Neural crest cell (in vitro differentiated cells): ENCODE data around the gene HDAC1. TPM values are rescaled to one million over a fixed set of nuclear protein-coding genes. Genes with fewer than 3 reads are reported as not detected.

Experiments used
- DNase-seq: peaks from one replicate; pipeline ENCODE4 v3.0.0; 2021; ENCODE audit warnings: low read depth, mixed read lengths, low spot score
- H3K27ac Mint-ChIP-seq: one replicate; pipeline ENCODE4 v1.8.0; 2021; ENCODE audit warnings: mild to moderate bottlenecking, mixed read lengths; ENCODE audit not compliant: unreplicated experiment
- H3K27me3 Mint-ChIP-seq: 2 replicates; pipeline ENCODE4 v1.8.0; 2021; ENCODE audit warnings: low read depth, mild to moderate bottlenecking, mixed read lengths
- H3K36me3 Mint-ChIP-seq: 2 replicates; pipeline ENCODE4 v1.8.0; 2021; ENCODE audit warnings: low read depth, mild to moderate bottlenecking, mixed read lengths
- H3K4me1 Mint-ChIP-seq: 2 replicates; pipeline ENCODE4 v1.8.0; 2021; ENCODE audit warnings: mixed read lengths
- H3K4me3 Mint-ChIP-seq: one replicate; pipeline ENCODE4 v1.8.0; 2021; ENCODE audit warnings: mild to moderate bottlenecking, mixed read lengths
- H3K9me3 Mint-ChIP-seq: 2 replicates; pipeline ENCODE4 v1.8.0; 2021; ENCODE audit warnings: mixed read lengths
- total RNA-seq: library from RNA; stranded (reverse); gene quantifications from 2 replicates; pipeline ENCODE4 v1.2.1, GENCODE V29; 2021
- TF ChIP-seq, protein P1 (sequence below): fragments of 200-600 bp; sonication (generic); conservative IDR thresholded peaks from 2 replicates; pipeline ENCODE4 v1.5.0; 2021; ENCODE audit warnings: antibody characterized with exemption, mild to moderate bottlenecking

Gene HDAC1
- total RNA-seq, 1 donor from 2014 or later, result 130 TPM

GRCh38 chr1:32350785-32351398, 59.0 kb downstream of the HDAC1 start:
- peaks cover 5% of the 10 kb centered on the region for H3K36me3 Mint-ChIP-seq
- H3K4me1 Mint-ChIP-seq, result peaks cover 66% of the 10 kb centered on the region
- peaks cover 4% of the 10 kb centered on the region for H3K27me3 Mint-ChIP-seq
- H3K27ac Mint-ChIP-seq, result peak overlapping the region; percentile 99
- peak; percentile 80 for DNase-seq
- TF ChIP-seq, protein P1, sequence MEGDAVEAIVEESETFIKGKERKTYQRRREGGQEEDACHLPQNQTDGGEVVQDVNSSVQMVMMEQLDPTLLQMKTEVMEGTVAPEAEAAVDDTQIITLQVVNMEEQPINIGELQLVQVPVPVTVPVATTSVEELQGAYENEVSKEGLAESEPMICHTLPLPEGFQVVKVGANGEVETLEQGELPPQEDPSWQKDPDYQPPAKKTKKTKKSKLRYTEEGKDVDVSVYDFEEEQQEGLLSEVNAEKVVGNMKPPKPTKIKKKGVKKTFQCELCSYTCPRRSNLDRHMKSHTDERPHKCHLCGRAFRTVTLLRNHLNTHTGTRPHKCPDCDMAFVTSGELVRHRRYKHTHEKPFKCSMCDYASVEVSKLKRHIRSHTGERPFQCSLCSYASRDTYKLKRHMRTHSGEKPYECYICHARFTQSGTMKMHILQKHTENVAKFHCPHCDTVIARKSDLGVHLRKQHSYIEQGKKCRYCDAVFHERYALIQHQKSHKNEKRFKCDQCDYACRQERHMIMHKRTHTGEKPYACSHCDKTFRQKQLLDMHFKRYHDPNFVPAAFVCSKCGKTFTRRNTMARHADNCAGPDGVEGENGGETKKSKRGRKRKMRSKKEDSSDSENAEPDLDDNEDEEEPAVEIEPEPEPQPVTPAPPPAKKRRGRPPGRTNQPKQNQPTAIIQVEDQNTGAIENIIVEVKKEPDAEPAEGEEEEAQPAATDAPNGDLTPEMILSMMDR, result peak; percentile 72
- peaks cover 4% of the 10 kb centered on the region for H3K9me3 Mint-ChIP-seq
- peak overlapping the region; percentile 92 for H3K4me3 Mint-ChIP-seq

- Mint-ChIP-seq H3K36me3 (peaks cover 5% of the 10 kb centered on the region), H3K27me3 (peaks cover 4% of the 10 kb centered on the region), H3K4me1 (peaks cover 63% of the 10 kb centered on the region), H3K9me3 (peaks cover 4% of the 10 kb centered on the region), H3K4me3 (peak overlapping the region; percentile 92), H3K27ac (peak overlapping the region; percentile 99)
- DNase-seq, result peak; percentile 92
- TF ChIP-seq, protein P1, result no peak
Measured at GRCh38 chr1:32351399-32352238, 59.7 kb downstream of the HDAC1 start.

DNA sequence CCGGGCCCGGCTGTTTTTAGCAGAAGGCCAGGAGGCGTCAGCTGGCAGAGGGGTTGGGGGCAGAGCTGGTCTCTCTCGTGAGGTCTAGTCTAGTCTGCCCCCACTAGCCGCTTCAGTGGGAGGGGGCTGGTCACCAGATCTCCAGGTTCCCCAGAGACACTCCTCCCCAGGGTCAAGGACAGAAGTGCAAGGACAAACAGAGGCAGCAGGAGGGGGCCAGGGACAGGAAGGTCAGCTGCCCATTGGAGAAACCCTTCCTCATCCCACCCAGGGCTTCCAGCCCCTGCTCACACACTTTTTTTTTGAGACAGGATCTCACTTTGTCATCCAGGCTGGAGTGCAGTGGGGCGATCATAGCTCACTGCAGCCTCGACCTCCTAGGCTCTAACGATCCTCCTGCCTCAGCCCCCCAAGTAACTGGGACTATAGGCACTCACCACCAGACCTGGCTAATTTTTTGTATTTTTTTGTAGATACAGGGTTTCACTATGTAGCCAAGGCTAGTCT, 60.4 kb downstream of the HDAC1 start:
- Mint-ChIP-seq H3K36me3 (peaks cover 5% of the 10 kb centered on the region), H3K4me3 (peak overlapping the region; percentile 83), H3K27me3 (peaks cover 4% of the 10 kb centered on the region), H3K27ac (peak overlapping the region; percentile 43), H3K9me3 (peaks cover 4% of the 10 kb centered on the region), H3K4me1 (peaks cover 61% of the 10 kb centered on the region)
- DNase-seq, result no peak
- TF ChIP-seq, protein P1, result no peak

- Mint-ChIP-seq H3K9me3 (peaks cover 4% of the 10 kb centered on the region), H3K4me3 (peak overlapping the region; percentile 83), H3K27me3 (peaks cover 4% of the 10 kb centered on the region), H3K27ac (no peak overlapping the region), H3K36me3 (peaks cover 5% of the 10 kb centered on the region), H3K4me1 (peaks cover 65% of the 10 kb centered on the region)
- TF ChIP-seq, protein P1, result no peak
- no peak for DNase-seq
Measured at GRCh38 chr1:32352831-32353383, 61.0 kb downstream of the HDAC1 start.

DNA sequence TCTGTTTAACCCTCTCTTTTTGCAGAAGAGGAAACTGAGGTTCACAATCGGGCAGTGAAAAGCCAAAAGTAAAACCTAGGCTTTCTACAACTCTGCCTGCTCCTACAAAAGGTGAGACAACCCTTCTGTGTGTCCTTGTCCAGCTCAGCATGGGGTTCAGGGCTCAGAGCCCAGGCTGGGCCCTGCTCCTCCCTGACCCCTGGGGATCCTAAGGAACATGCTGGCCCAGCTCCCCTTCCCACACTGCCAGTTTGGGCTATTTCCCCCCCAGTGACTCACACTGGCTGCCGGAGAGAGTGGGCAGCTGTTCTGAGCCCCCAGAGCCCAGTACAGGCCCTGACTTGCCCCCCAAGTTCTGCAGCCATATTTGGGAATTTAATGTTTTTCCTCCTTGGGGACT, 61.5 kb downstream of the HDAC1 start:
- Mint-ChIP-seq H3K27me3 (peaks cover 4% of the 10 kb centered on the region), H3K27ac (peak overlapping the region; percentile 40), H3K36me3 (peaks cover 5% of the 10 kb centered on the region), H3K4me1 (peaks cover 59% of the 10 kb centered on the region), H3K4me3 (peak overlapping the region; percentile 83), H3K9me3 (peaks cover 4% of the 10 kb centered on the region)
- TF ChIP-seq, protein P1, result no peak
- DNase-seq, result no peak
